Psoas muscle (tissue), 8 donors: ENCODE measurements around the gene SLC37A1. TPM values are rescaled to one million over a fixed set of nuclear protein-coding genes. Genes with fewer than 3 reads are reported as not detected.

Source experiments
- ATAC-seq, 4 donors: fragments of 200-7000 bp; cut with Tn5 transposase; one replicate each; pipeline ENCODE4 v1.9.1; 2020; ENCODE audit warnings: moderate library complexity in 3 of 4, mild to moderate bottlenecking in 2 of 4
- DNase-seq, 2 donors: peaks; one replicate each; pipeline ENCODE4 v3.0.0-alpha.2; 2020
- H3K27ac ChIP-seq: fragments of 200-600 bp; one replicate; pipeline ENCODE4 v1.8.0; 2022
- H3K27me3 ChIP-seq, 3 donors: fragments of 200-600 bp in 1 of 3; one replicate each; pipeline versions ENCODE4 v1.6.1 to v1.8.0; 2013 to 2022; ENCODE audit warnings: low read length in 2 of 3, mild to moderate bottlenecking in 2 of 3, moderate library complexity in 1 of 3; ENCODE audit not compliant: insufficient read depth in 3 of 3
- H3K36me3 ChIP-seq, 2 donors: fragments of 200-600 bp in 1 of 2; one replicate each; pipeline versions ENCODE4 v1.6.1 to v1.8.0; 2013 to 2022; ENCODE audit warnings: low read depth in 1 of 2, mild to moderate bottlenecking in 1 of 2, moderate library complexity in 1 of 2; ENCODE audit not compliant: insufficient read depth in 1 of 2
- H3K4me1 ChIP-seq: fragments of 200-600 bp; one replicate; pipeline ENCODE4 v1.8.0; 2022
- H3K4me3 ChIP-seq: fragments of 200-600 bp; one replicate; pipeline ENCODE4 v1.8.0; 2022; ENCODE audit warnings: mild to moderate bottlenecking
- H3K9me3 ChIP-seq: fragments of 200-600 bp; one replicate; pipeline ENCODE4 v1.8.0; 2022
- CTCF ChIP-seq: fragments of 200-600 bp; IDR thresholded peaks from one replicate; pipeline ENCODE4 v1.8.0; 2022; ENCODE audit warnings: antibody characterized with exemption
- WGBS, 3 donors: extraction: QIAGEN DNeasy Blood & Tissue Kit; methylation state at CpG; one replicate each; pipeline versions ENCODE4 v1.1.6 to v1.1.7; 2013; 5-methylcytosine and 5-hydroxymethylcytosine counted together
- intact Hi-C, 2 donors: fragments of 100-400 bp; cut with DNase I; formaldehyde crosslinking; loops; one replicate each; pipeline versions ENCODE4 v1.11.0 to v1.14.2; 2022
- polyA plus RNA-seq, 3 donors: library from polyadenylated mRNA; stranded (reverse); fragments of 200-250 nt; gene quantifications; one replicate each; pipeline ENCODE4 v1.2.3, GENCODE V29; 2013
- total RNA-seq, 4 donors: library from RNA; stranded (reverse); fragmentation: NEBNext Ultra II Directional in 2 of 4; extraction: Animal tissue kit (Norgen Biotek cat#: 25700) in 2 of 4; gene quantifications; one replicate each; pipeline versions ENCODE4 v1.2.1 to v1.2.4, GENCODE V29; 2021 to 2023
- donor health status: healthy with polysubstance abuse.
- donor health status: DM: no; HTN: no; CAD: no; lungs with moderate emphysema.
- donor health status: Bipolar disorder and iron deficiency.
- donor health status: healthy.
- donor health status: DM: yes; HTN: yes; CAD: no.
- donor health status: DM: no; HTN: no; CAD: no.
- donor health status: DM: no; HTN: no; CAD: no.
- donor health status: DM: yes; HTN: yes; CAD: no.

The SLC37A1 gene
- total and polyA plus RNA-seq, 7 donors, result 1.6 to 18.9 (median 8.0) TPM

- no peak for ATAC-seq
- intact Hi-C loops, result no loop called here
- TF ChIP-seq CTCF, result no peak
- Histone ChIP-seq H3K9me3 (no peaks in the 10 kb centered on the region), H3K27ac (no peak overlapping the region), H3K27me3 (no peaks in the 10 kb centered on the region), H3K36me3 (peaks cover 0 to 69% of the 10 kb centered on the region in 2 donors), H3K4me1 (no peaks in the 10 kb centered on the region), H3K4me3 (no peak overlapping the region)
- WGBS, 3 donors, result 85 to 89% (median 88%) methylated on average over 27 of the region's 27 CpGs
- no peak for DNase-seq
These were observed 33.6 kb downstream of the SLC37A1 start for GRCh38 chr21:42547001-42547905.

GRCh38 chr21:42547906-42548365, 34.3 kb downstream of the SLC37A1 start:
- Histone ChIP-seq H3K9me3 (no peaks in the 10 kb centered on the region), H3K27ac (no peak overlapping the region), H3K4me1 (no peaks in the 10 kb centered on the region), H3K27me3 (no peaks in the 10 kb centered on the region), H3K4me3 (no peak overlapping the region), H3K36me3 (peaks cover 0 to 63% of the 10 kb centered on the region in 2 donors)
- WGBS, 3 donors, result 93 to 95% (median 95%) methylated on average over 21 to 22 of the region's 22 CpGs
- ATAC-seq, result no peak
- TF ChIP-seq CTCF, result no peak
- intact Hi-C loops, result no loop called here
- DNase-seq, result no peak

GRCh38 chr21:42548687-42549406, 35.2 kb downstream of the SLC37A1 start:
- Histone ChIP-seq H3K9me3 (no peaks in the 10 kb centered on the region), H3K4me1 (no peaks in the 10 kb centered on the region), H3K4me3 (no peak overlapping the region), H3K36me3 (peaks cover 0 to 54% of the 10 kb centered on the region in 2 donors), H3K27ac (no peak overlapping the region), H3K27me3 (no peaks in the 10 kb centered on the region)
- intact Hi-C loops, result no loop called here
- TF ChIP-seq CTCF, result no peak
- DNase-seq (no peak), ATAC-seq (no peak)
- WGBS, 3 donors, result 86 to 90% (median 87%) methylated on average over 21 of the region's 21 CpGs

GRCh38 chr21:42550817-42551216, 37.2 kb downstream of the SLC37A1 start:
- peaks cover 0 to 42% of the 10 kb centered on the region in 2 donors for H3K36me3 ChIP-seq
- no peaks in the 10 kb centered on the region for H3K4me1 ChIP-seq
- no peaks in the 10 kb centered on the region for H3K9me3 ChIP-seq
- ATAC-seq (no peak), DNase-seq (no peak)
- intact Hi-C loops, result no loop called here
- H3K27me3 ChIP-seq, result no peaks in the 10 kb centered on the region
- H3K4me3 ChIP-seq, result no peak overlapping the region
- WGBS, 3 donors, result 83 to 95% (median 84%) methylated on average over 3 of the region's 3 CpGs
- H3K27ac ChIP-seq, result no peak overlapping the region
- no peak for TF ChIP-seq CTCF
